ENCODE data around the gene CRYBG1. TPM values are rescaled to one million over a fixed set of nuclear protein-coding genes. Genes with fewer than 3 reads are reported as not detected.
A peak's percentile ranks its signal among the peaks of the same experiment; 100 is the strongest.

The CRYBG1 gene
- total RNA-seq, 1 donor from 2014 or later: 27.9 TPM

DNA sequence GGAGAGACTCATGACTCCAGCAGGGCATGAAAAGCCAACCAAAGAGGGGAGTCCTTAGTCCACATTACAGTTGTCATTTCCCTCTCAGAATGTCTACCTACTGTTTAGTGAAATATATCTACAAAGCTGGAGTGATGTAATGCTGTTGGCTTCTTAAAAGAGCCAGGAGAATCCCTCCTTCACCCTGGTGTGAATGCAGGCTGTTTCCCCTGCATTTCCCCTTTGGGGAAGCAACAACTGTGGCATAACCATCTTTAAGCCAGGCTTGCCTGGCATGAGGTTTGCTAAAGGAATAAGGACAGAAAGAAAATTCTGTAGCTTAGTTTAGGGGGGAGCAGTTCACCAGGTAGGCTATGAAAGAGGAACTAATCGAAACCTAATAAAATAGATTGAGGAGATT is 129.5 kb downstream of the CRYBG1 start:
- H3K4me1 ChIP-seq: no peaks in the 10 kb centered on the region

DNA sequence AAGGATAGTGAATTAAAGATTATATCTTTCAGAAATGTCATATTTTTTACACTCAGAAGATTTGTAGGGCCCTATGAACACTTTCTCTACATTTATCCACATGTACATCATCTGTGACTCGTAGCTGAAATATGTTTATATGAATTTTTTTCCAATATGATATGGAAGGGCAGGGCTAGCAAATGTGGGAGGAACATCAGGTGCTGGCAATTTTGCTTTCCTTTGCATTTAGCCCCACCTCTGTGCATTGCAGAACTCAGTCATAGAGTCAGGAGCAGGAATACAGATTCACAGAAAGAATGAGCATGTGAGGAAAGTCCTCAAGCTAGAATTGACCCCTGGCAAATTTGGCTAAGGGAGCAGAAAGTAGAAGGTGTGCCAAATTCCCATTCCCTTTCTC is 129.9 kb downstream of the CRYBG1 start:
- Histone ChIP-seq H3K4me3 (no peak overlapping the region), H3K27ac (no peak overlapping the region), H3K27me3 (ENCODE audit: low read depth) (no peaks in the 10 kb centered on the region), H3K9me3 (no peaks in the 10 kb centered on the region), H3K36me3 (no peaks in the 10 kb centered on the region), H3K4me1 (no peaks in the 10 kb centered on the region)
- DNase-seq (no peak), ATAC-seq (no peak)
- TF ChIP-seq, protein P1, sequence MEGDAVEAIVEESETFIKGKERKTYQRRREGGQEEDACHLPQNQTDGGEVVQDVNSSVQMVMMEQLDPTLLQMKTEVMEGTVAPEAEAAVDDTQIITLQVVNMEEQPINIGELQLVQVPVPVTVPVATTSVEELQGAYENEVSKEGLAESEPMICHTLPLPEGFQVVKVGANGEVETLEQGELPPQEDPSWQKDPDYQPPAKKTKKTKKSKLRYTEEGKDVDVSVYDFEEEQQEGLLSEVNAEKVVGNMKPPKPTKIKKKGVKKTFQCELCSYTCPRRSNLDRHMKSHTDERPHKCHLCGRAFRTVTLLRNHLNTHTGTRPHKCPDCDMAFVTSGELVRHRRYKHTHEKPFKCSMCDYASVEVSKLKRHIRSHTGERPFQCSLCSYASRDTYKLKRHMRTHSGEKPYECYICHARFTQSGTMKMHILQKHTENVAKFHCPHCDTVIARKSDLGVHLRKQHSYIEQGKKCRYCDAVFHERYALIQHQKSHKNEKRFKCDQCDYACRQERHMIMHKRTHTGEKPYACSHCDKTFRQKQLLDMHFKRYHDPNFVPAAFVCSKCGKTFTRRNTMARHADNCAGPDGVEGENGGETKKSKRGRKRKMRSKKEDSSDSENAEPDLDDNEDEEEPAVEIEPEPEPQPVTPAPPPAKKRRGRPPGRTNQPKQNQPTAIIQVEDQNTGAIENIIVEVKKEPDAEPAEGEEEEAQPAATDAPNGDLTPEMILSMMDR (IDR thresholded peaks at IDR 0.05): no peak
- intact Hi-C loops (cut with DNase I): no loop called here

More for the DNA sequence above, 129.5 kb downstream of the CRYBG1 start:
- Histone ChIP-seq H3K27ac (no peak overlapping the region), H3K27me3 (ENCODE audit: low read depth) (no peaks in the 10 kb centered on the region), H3K36me3 (no peaks in the 10 kb centered on the region), H3K4me3 (no peak overlapping the region), H3K9me3 (no peaks in the 10 kb centered on the region)
- no peak for DNase-seq
- no peak for ATAC-seq
- intact Hi-C loops (cut with DNase I): no loop called here
- TF ChIP-seq, protein P1 (IDR thresholded peaks at IDR 0.05): no peak

- Histone ChIP-seq H3K27ac (no peak overlapping the region), H3K4me1 (no peaks in the 10 kb centered on the region), H3K4me3 (no peak overlapping the region), H3K9me3 (no peaks in the 10 kb centered on the region), H3K27me3 (ENCODE audit: low read depth) (no peaks in the 10 kb centered on the region), H3K36me3 (no peaks in the 10 kb centered on the region)
- intact Hi-C loops (cut with DNase I): no loop called here
- no peak for DNase-seq
- TF ChIP-seq, protein P1 (IDR thresholded peaks at IDR 0.05): no peak
- no peak for ATAC-seq
These were observed 130.5 kb downstream of the CRYBG1 start for GRCh38 chr6:106490974-106491373.

GRCh38 chr6:106495014-106495413 is 134.5 kb downstream of the CRYBG1 start:
- no peak overlapping the region for H3K27ac ChIP-seq
- H3K27me3 ChIP-seq (ENCODE audit: low read depth): no peaks in the 10 kb centered on the region
- H3K9me3 ChIP-seq: no peaks in the 10 kb centered on the region
- intact Hi-C loops (cut with DNase I): no loop called here
- H3K4me1 ChIP-seq: no peaks in the 10 kb centered on the region
- H3K4me3 ChIP-seq: no peak overlapping the region
- DNase-seq (no peak), ATAC-seq (no peak)
- H3K36me3 ChIP-seq: no peaks in the 10 kb centered on the region
- TF ChIP-seq, protein P1 (IDR thresholded peaks at IDR 0.05): no peak

GRCh38 chr6:106496823-106497222 is 136.3 kb downstream of the CRYBG1 start:
- TF ChIP-seq, protein P1 (IDR thresholded peaks at IDR 0.05): no peak
- H3K27ac ChIP-seq: peak overlapping the region; percentile 37
- peaks cover 9% of the 10 kb centered on the region for H3K4me1 ChIP-seq
- no peak overlapping the region for H3K4me3 ChIP-seq
- intact Hi-C loops (cut with DNase I): no loop called here
- no peaks in the 10 kb centered on the region for H3K36me3 ChIP-seq
- no peaks in the 10 kb centered on the region for H3K9me3 ChIP-seq
- no peaks in the 10 kb centered on the region for H3K27me3 ChIP-seq (ENCODE audit: low read depth)
- ATAC-seq (peak; percentile 94 to 95), DNase-seq (peak; percentile 72)

DNA sequence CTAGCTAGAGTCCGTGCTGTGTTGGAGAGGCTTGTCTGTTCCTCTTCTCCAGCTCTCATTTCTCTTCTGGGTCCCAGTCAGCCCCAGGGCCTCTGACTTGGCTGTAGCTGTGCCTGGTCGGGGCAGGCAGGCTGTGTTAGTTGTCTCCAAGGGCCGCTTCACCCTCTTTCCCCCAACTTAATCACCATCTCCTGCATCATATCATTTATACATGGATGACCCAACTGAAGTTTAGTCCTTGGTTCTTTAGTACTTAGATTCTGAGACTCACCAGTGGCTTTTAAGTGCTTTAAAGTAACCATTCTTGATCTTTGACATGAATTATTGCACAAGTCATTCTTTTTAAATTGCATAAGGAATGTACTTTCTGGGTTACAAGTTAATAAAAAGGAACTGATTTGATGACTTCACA is 141.4 kb downstream of the CRYBG1 start:
- Histone ChIP-seq H3K9me3 (no peaks in the 10 kb centered on the region), H3K27ac (peak overlapping the region; percentile 72), H3K4me1 (peaks cover 11% of the 10 kb centered on the region), H3K27me3 (ENCODE audit: low read depth) (no peaks in the 10 kb centered on the region), H3K36me3 (no peaks in the 10 kb centered on the region), H3K4me3 (peak overlapping the region; percentile 18)
- DNase-seq: peak; percentile 57
- TF ChIP-seq, protein P1 (IDR thresholded peaks at IDR 0.05): no peak
- intact Hi-C loops (cut with DNase I): no loop called here
- peak; percentile 81 to 86 for ATAC-seq

Measured in lower lobe of right lung (tissue), 2 donors.